Superior temporal gyrus (tissue), 1 donor: ENCODE data around the gene COL27A1.
A peak's percentile ranks its signal among the peaks of the same experiment; 100 is the strongest.

ENCODE experiments used
- DNase-seq: peaks from one replicate; pipeline ENCODE4 v3.0.0-alpha.2; 2016; ENCODE audit errors: extremely low spot score

Gene COL27A1

DNA sequence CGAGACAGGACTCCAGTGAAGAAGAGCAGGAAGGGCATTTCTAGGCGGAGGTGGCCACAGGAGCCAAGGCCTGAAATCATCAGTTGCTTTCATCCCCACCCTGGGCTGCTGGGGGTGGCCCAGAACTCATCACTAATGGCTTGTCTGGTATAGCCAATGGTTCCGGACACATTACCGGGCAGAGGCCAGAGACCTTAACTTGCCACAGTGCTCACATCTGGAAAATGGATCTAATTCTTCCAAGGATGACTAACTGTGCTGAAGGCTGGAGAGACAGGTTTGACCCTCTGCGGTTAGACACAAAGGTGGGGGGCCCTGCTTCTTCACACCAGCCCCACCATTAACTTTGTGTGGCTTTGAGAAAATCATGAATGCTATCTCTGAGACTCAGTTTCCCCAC lies 6.2 kb upstream of the COL27A1 start:
- DNase-seq, result no peak

DNA sequence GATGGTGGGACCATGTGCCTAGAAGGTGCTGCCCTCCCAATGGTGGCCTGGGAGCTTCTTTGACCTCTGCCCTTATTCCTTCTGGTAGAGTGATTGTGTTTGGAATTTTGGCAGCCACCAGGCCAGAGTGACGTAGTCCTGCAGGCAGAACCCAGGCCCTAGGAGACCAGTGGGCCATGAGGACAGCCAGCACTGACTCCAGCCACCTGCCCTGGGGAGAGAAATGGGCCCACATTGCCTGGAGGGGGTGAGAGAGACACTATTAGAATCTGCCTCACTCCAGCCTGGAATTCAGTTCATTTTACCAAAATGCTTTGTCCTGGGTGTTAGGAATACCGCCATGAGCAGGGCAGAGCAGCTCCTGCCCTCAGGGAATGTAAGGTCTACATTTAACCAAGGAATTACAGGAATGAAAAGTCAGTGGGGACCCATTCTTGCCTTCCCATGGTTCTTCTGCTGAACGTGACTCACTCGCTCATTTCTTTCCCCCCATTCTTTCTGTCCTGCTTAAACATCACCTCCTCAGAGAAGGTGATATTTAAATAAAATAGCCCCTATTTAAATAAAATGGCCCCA lies 5.5 kb upstream of the COL27A1 start:
- no peak for DNase-seq

DNA sequence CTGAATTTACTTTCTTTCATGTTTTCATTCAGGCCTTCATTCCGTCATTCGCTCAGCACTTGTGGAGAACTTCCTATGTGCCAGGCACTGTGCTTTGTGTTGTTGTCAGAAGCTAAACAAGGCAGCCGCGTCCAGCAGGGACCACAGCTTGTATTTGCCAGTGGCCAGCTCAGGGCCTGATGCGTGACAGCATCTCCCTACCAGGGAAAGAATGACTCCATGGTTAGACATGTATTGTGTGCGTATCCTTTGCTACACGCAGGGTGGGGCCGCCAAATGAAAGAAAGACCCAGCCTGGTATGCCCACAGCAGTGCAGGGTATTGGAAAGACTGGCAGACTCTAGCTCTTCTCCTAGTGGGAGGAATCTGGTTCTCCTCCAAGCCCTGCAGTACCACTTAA lies 4.7 kb upstream of the COL27A1 start:
- no peak for DNase-seq

DNA sequence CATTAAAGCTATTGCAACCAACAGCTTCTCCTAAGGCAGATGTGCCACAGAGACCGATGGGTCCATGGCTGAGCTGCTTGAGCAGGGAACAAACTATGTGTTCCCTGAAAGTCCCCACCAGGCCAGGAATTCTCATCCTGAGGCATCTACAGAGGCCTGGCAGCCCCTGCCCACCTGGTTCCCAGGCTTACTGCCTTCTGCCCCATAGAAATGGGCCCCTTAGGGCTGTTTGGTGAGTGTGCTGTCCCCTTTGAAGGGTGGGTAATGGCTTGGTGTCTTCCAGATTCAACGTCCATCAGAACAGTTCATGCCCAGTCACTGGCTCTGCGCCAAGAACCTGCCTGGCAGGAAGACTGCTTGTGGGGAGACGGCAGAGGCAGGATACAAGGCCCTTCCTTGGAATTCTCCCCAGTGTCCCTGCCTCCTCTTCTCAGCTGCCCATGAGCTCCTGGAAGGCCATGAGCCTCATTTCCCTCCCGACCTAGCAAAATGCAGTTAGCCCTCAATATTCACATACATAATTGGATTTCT lies 3.8 kb upstream of the COL27A1 start:
- DNase-seq, result no peak

DNA sequence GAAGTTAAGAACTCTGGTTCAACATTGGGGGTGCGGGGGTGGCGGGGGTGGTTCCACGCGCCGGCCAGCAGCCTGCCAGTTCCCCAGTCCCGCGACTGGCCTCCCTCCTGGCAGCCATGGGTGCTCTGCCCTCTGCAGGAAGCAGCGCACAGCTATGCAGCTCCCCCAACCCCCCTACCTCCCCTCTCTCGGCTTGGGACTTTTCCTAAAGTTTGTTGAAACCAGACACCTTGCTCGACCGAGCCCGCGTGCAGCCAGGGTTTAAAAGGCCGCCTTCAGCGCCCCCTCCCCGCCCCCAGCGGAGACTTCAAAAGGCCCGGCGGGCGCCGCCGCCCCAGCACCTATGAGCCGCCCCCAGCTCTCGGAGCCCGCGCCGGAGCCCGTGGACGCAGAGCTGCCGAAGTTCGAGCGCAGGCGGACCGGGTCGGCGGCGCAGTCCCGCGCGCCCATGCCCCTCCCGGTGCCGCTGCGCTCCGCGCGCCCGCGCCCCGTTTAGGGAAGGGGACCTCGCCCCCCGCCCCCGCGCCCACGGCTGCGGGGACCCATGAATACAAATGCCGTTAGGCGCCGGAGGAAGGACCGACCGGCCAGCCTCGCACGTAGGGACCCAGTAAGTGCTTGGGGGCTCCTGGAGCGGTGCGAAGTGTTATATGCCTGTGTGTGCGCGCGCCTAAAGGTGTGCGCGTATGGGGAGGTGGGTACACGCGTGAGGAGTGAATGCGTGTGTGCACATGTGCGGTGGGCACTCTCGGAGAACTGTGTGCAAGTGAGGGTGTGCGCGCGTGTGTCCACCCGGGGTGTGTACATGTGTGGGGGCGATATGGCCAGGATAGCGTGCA lies 1.4 kb upstream of the COL27A1 start:
- no peak for DNase-seq

DNA sequence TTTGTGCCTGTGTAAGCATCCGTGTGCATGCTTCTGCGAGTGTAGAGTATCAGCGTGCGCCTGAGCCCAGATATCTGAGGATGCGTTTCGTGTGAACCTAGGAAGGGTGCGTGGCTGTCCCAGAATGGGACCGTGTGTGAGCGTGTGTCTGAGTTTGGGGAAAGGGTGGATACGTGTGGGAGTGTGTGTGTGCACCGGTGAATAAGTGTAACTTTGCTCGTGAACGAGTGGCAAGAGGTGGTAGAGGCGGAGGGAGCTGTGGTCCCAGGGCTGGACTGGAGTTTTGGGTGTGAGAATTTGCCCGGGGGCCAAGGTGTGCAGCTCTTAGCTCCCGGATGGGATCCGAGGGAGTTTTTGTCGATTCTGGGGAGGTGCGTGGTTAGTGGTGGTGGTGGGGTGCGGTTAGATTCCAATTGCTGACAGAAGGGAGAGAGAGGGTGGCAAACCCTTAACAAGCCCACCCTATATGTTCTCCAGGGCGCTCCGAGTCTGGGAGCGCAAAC lies 686 bp upstream of the COL27A1 start:
- no peak for DNase-seq

DNA sequence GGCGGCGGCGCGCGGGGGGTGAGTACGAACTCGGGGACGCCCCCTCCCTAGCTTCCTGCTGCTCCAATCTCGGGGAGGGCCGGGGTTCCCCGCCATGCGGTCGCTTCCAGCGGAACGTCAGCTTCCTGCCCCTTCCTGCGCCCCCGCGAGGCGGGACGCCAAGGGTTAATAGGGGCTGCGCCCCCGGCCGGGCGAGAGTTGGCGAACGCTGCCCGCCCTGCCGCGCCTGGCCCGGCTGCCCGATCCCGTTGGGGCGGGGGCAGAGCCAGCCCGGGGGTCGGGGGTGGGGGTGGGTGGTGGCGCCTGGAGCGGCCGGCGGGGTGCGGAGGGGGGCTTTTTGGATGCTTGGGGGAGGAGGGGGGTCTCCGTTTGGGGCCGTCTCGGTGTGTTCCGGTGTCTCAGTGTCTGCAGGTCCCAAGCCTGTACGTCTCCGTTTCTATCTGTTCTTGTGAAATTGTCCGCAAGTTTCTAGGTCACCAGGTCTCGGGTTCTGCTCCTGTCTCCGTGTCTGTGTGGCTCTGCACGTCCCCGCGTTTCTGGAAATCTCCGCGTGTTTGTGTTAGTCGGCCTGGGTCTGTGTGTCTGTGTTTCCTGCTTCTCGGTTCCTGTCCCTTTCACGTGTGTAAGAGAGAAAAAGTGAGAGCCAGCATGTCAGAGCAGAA lies 789 bp downstream of the COL27A1 start:
- no peak for DNase-seq

DNA sequence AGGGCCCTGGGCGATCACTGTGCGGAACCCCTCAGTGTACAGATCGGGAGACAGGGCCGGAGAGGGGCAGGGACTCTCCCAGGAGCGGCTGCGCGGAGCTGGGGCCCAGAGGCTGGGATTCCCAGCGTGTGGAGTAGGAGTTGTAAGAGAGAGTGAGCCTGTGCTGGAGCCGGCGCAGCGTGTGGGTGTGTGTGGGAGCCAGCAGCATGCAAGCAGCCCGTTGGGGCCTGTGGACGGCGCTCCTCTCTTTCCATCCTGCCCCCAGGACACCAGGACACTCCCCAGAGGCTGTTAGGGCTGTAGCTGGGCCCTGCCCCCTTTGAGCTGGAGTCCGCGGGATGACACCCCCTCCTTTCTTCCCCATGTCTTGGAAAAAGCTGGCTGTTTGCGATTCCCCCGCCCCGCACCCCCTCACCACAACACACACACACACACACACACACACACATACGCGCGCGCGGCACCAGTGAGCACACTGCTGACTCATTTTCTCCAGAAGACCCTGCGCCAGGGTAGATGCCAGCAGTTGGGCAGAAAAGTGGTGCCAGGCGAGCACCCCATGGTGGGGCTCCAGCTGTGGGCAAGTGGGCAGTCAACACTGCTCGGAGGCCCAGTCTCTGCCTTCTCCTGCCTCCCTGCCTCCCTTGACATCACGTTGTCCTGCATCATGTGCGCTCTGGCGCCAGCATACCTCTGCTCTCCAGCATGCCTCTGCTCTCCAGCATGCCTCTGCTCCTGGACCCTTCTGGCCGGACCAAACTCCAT lies 1.5 kb downstream of the COL27A1 start:
- peak; percentile 39 for DNase-seq

DNA sequence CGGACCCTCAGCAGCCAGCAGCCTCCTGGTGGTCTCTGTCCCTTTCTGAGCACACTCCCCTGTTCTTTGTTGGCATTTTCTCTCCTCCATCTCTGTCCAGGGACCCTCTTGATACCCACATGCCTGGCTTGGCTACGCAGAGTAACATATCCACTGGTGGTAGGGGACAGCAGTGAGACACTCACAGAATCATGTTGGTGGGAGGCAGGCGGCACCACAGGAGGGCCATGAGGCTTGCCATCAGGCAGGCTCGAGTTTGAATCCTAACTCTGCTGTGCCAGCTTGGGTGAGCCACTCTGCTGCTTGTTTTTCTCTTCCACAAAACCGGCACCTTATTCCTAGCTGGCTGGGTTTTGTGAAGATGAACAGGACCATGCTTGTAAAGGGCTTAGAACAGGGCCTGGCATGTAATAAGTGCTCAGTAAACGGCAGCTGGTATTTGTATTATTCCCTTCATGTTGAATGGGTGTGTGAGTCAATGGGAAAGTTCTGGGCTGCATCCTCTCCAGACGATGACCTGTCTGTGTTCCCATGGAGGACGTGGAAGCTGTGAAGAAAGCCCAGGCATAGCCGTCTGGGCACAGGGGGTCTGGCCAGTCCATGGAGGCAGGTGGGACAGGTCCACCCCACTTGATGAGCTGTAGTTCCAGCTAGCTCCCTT lies 2.3 kb downstream of the COL27A1 start:
- no peak for DNase-seq

DNA sequence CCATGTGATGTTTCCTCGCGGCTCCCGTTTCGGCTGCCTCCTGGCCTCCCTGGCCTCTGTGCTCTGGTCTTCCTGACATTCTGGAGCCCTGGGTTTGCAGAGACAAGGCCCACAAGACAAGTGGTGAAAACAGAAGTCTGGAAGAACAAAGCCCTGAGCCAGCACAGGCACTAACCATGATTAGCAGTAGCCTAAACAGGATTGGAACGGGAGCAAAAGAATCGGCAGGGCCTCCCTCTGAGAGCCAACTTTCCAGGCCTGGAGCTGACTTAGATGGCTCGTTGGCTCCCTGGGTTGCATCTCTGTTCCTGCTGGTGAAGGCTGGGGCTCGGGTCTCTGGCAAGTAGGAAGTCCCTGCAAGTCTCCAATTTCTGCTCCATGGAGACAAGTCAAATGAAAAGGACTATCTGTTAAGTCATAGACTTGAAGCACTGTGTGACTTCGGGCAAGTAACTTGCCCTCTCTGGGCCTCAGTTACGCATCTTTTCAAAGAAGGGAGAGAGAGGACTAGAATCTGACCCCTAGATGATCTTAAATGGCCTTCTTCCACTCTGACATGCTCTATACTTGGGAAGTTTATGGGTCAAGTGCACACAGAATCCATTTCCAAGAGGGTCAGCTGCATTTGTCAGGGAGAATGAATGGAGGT lies 3.3 kb downstream of the COL27A1 start:
- no peak for DNase-seq

DNA sequence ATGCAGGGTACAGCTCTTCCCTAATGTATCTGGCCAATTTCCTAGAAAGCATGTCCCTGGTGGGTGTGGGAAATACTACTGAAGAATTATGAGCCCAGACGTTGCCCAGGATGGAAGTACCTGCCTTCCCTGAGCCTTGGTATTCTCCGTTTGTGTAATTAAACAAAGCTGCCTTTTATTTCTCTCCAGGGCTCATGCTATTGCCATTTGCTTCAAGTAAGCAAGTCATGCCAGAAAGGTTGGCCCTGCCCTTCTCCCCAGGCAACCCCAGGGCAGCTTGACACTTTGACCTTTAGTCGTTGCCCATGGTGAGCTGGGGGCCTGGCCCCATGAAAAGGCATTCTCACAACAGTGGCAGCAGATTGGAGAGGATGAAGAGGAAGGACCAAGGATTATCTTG lies 4.4 kb downstream of the COL27A1 start:
- no peak for DNase-seq

DNA sequence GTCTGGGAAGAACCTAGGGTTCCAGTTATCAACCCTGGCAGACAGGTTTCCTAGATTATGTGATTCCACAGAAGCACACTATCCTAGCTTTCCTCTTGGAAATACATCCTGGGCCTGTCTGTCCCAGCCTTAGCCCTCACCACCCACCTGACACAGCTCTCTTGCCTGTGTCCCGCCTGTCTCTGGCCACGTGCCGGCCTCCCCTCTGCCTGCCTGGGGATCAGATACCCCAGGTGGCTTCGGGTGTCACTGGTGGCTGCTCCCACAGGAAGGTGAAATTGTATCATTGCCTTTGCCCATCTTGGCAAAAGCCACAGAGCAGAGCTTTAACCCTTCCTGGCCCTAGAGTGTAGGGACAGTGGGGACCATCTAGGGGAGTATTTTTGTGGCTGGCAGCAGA lies 6.2 kb downstream of the COL27A1 start:
- no peak for DNase-seq

DNA sequence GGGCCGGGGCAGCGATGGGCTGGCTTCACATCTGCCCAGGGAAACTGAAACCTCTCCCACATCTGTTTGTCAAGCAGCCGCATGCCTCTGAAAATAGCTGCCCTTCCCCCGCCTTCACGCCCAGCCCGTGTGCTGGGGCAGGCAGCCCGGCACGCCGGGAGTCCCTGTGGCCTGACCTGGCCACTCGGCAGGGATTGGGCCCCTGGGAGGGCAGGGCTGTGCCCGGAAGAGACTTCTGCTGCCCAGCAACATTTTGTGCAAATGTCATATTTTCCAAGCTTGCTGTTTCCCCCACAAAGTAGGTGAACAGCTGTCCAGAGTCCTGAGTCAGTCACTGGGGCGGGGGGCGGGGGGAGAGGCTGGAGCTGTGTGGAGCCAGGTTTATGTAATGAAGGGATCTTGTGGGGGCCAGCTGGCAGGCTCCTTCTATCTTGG lies 8.2 kb downstream of the COL27A1 start:
- no peak for DNase-seq

DNA sequence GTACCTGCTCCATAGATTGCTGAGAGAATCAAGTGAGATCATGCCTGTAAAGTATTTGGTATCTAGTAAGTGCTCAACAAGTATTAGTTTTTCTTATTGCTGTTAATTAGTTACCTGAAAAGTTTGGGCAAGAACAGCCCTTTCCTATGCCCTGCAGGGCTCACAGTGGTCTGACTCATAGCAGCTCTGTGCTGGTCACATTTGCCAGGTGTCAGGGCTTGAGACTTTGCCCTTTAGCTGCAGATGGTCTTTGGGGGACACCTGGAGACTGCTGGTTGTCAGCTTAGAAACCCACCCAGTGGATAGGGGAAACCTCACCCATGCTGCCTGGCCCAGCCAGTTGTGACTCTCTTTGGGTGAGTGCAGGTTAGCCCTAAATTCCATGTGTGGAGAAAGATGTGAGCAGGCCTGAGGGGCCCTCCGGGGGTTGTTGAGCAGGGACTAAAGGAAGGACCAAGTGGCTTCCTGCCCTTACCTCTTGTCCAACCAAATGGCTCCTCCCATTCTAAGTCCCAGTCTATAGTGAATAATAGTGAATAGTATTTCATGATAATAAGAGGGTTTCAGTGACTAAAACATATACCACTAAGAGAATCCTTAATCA lies 9.0 kb downstream of the COL27A1 start:
- no peak for DNase-seq

DNA sequence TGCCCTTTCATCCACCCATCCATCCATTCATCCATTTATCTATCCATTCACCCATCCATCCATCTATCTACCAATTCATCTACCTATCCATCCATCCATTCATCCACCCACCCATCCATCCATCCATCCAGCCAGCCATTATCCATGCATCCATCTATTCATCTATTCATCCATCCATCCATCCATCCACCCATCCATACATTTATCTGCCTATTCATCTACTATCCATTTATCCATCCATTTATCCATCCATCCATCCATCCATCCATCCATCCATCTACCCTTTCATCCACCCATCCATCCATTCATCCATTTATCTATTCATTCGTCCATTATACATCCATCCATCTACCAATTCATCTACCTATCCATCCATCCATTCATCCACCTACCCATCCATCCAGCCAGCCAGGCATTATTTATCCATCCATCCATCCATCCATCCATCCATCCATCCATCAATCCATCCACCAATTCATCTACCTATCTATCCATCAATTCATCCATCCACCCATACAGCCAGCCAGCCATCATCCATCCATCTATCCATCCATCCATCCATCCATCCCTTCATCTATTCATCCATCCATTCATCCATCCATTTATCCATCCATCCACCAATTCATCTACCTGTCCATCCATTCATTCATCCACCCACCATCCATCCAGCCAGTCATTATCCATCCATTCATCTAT lies 10.2 kb downstream of the COL27A1 start:
- DNase-seq, result no peak

DNA sequence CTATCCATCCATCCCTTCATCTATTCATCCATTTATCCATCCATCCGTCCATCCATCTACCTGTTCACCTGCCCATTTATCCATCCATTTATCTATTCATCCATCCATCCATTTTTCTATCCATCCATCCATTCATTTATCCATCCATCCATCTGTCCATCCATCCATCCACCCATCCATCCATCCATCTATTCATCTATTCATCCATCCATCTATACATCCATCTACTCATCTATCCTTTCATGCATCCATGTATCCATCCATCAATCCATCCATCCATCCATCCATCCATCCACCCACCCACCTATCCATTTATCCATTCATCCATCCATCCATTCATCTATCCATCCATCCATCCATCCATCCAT lies 10.8 kb downstream of the COL27A1 start:
- no peak for DNase-seq

DNA sequence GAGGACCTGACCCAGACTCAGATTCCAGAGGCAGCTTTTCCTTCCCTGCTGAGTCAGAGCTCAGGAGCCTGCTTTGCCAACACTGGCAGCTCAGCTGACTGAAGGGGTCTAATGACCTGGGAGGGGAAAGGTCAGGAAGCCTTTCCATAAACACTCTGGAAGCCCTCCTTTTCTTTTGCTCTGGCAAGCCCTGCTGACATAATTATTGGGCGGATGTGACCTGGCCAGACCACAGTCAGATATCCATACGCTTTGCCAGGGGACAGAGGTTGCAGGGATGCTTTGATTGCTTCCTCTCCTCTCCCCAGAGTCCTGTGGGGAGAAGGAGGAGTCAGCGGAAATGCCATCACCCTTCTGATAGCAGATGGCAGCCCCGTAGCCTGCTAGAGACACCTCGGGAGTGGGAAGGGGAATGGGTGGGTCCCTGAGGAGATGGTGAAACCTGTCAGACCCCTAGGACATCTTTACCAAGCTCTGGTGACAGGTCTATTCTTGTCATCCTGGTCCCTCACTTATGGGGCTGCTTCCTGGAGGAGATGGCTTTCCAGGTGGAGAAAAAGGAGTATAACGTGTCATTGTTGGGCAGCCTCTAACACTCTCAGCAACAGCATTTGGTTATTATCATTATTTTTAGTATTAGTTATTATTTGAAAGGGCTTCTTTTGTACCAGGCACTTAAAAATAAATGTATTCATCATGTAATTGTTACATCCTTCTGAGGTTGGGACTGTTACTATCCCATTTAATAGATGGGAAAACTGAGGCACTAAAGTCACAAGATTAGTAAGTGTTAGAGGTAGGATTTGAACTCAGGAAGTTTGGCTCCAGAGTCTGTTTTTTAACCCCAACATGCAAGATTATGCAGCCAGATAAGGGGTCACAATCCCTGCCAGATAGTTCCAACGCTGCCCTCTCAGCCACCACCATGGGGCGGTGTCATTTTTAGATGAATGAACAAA lies 11.6 kb downstream of the COL27A1 start:
- no peak for DNase-seq

DNA sequence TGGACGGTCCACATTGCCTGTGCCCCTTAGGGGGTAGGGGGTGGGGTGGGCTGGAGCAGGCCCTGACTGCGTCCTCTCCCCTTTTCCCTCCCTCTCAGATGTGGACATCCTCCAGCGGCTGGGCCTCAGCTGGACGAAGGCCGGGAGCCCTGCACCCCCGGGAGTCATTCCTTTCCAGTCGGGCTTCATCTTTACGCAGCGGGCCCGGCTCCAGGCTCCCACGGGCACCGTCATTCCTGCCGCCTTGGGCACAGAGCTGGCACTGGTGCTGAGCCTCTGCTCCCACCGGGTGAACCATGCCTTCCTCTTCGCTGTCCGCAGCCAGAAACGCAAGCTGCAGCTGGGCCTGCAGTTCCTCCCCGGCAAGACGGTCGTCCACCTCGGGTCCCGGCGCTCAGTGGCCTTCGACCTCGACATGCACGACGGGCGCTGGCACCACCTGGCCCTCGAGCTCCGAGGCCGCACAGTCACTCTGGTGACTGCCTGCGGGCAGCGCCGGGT lies 12.3 kb downstream of the COL27A1 start:
- no peak for DNase-seq
